HEK293 (cell line): Measurements from ENCODE around the gene ABR.
A peak's percentile ranks its signal among the peaks of the same experiment; 100 is the strongest.

Experiments
- CTCF ChIA-PET: fragments of 350-600 bp; formaldehyde crosslinking; extraction: SDS; loops from one replicate; lab custom pipeline; 2021; ENCODE audit warnings: antibody characterized with exemption; lab: Yijun Ruan, JAX
- POLR2A ChIA-PET: fragments of 300-600 bp; formaldehyde crosslinking; extraction: SDS; loops from one replicate; lab custom pipeline; 2020; ENCODE audit warnings: antibody characterized with exemption, inconsistent platforms; lab: Yijun Ruan, JAX
- H3K27ac ChIP-seq: fragments of 200-500 bp; sonication (Bioruptor generic); 2 replicates; pipeline ENCODE4 v1.5.1; 2014; ENCODE audit warnings: low read depth, low read length, control low read depth, inconsistent platforms; ENCODE audit errors: extremely low read depth
- H3K36me3 ChIP-seq, 2 experiments: fragments of 200-500 bp in 1 of 2; sonication (Bioruptor generic) in 1 of 2; 1 replicate in 1 of 2; 2 replicates in 1 of 2; pipeline ENCODE4 v1.5.1; 2014 to 2017; ENCODE audit warnings: inconsistent platforms in 2 of 2, low read length in 2 of 2; ENCODE audit not compliant: control insufficient read depth in 2 of 2, insufficient read depth in 1 of 2
- H3K4me1 ChIP-seq: fragments of 200-500 bp; sonication (Bioruptor generic); 2 replicates; pipeline ENCODE4 v1.5.1; 2014; ENCODE audit warnings: mild to moderate bottlenecking, low read length, inconsistent platforms; ENCODE audit not compliant: control insufficient read depth, insufficient read depth
- H3K4me3 ChIP-seq: 2 replicates; pipeline ENCODE4 v1.5.1; 2011; ENCODE audit warnings: low read depth, mild to moderate bottlenecking, control low read depth, low read length, moderate library complexity
- H3K9me3 ChIP-seq: fragments of 200-500 bp; sonication (Bioruptor generic); 2 replicates; pipeline ENCODE4 v1.5.1; 2014; ENCODE audit warnings: low read depth, low read length, inconsistent platforms; ENCODE audit not compliant: control insufficient read depth, insufficient read depth
- GLI4 ChIP-seq: fragments of 450-650 bp; formaldehyde crosslinking; IDR thresholded peaks from 2 replicates; pipeline ENCODE4 v1.5.1; 2016; ENCODE audit warnings: missing biosample characterization, missing genetic modification characterization
- GLIS2 ChIP-seq: fragments of 450-650 bp; formaldehyde crosslinking; IDR thresholded peaks from 2 replicates; pipeline ENCODE4 v1.5.1; 2016; ENCODE audit warnings: missing biosample characterization, missing genetic modification characterization
- KLF17 ChIP-seq: fragments of 450-650 bp; formaldehyde crosslinking; IDR thresholded peaks from 2 replicates; pipeline ENCODE4 v1.5.1; 2016; ENCODE audit warnings: missing biosample characterization, missing genetic modification characterization
- KLF8 ChIP-seq: fragments of 450-650 bp; formaldehyde crosslinking; IDR thresholded peaks from 2 replicates; pipeline ENCODE4 v1.5.1; 2016; ENCODE audit warnings: missing biosample characterization, missing genetic modification characterization
- KLF9 ChIP-seq: fragments of 450-650 bp; formaldehyde crosslinking; IDR thresholded peaks from 2 replicates; pipeline ENCODE4 v1.5.1; 2016; ENCODE audit warnings: missing biosample characterization, missing genetic modification characterization, low read depth
- PRDM1 ChIP-seq: fragments of 450-650 bp; formaldehyde crosslinking; IDR thresholded peaks from 2 replicates; pipeline ENCODE4; 2016; ENCODE audit warnings: missing biosample characterization, missing genetic modification characterization
- PRDM10 ChIP-seq: fragments of 450-650 bp; formaldehyde crosslinking; IDR thresholded peaks from 2 replicates; pipeline ENCODE4 v1.5.1; 2016; ENCODE audit warnings: missing biosample characterization, missing genetic modification characterization
- SCRT1 ChIP-seq: fragments of 450-650 bp; formaldehyde crosslinking; IDR thresholded peaks from 2 replicates; pipeline ENCODE4 v1.5.1; 2016; ENCODE audit warnings: missing biosample characterization, missing genetic modification characterization, borderline replicate concordance
- SCRT2 ChIP-seq: fragments of 450-650 bp; formaldehyde crosslinking; IDR thresholded peaks from 2 replicates; pipeline ENCODE4 v1.5.1; 2016; ENCODE audit warnings: missing biosample characterization, missing genetic modification characterization
- SP3 ChIP-seq: fragments of 450-650 bp; formaldehyde crosslinking; IDR thresholded peaks from 2 replicates; pipeline ENCODE4 v1.5.1; 2016; ENCODE audit warnings: missing biosample characterization, missing genetic modification characterization
- ZBTB7A ChIP-seq: fragments of 450-650 bp; formaldehyde crosslinking; IDR thresholded peaks from 2 replicates; pipeline ENCODE4 v1.5.1; 2016; ENCODE audit warnings: low read depth, missing biosample characterization, missing genetic modification characterization
- ZBTB8A ChIP-seq: fragments of 450-650 bp; formaldehyde crosslinking; IDR thresholded peaks from 2 replicates; pipeline ENCODE4 v1.5.1; 2016; ENCODE audit warnings: missing biosample characterization, missing genetic modification characterization
- ZFP69B ChIP-seq: fragments of 450-650 bp; formaldehyde crosslinking; IDR thresholded peaks from 2 replicates; pipeline ENCODE4 v1.5.1; 2016; ENCODE audit warnings: missing biosample characterization, missing genetic modification characterization
- ZNF174 ChIP-seq: fragments of 450-650 bp; formaldehyde crosslinking; IDR thresholded peaks from 2 replicates; pipeline ENCODE4 v1.5.0; 2017; ENCODE audit warnings: missing biosample characterization, mild to moderate bottlenecking, missing genetic modification characterization
- ZNF202 ChIP-seq: fragments of 450-650 bp; formaldehyde crosslinking; IDR thresholded peaks from 2 replicates; pipeline ENCODE4 v1.5.1; 2016; ENCODE audit warnings: missing biosample characterization, missing genetic modification characterization, borderline replicate concordance
- ZNF335 ChIP-seq: fragments of 450-650 bp; formaldehyde crosslinking; conservative IDR thresholded peaks from 2 replicates; pipeline ENCODE4 v1.5.1; 2016; ENCODE audit warnings: missing biosample characterization, missing genetic modification characterization
- ZNF501 ChIP-seq: fragments of 450-650 bp; formaldehyde crosslinking; IDR thresholded peaks from 2 replicates; pipeline ENCODE4 v1.5.1; 2016; ENCODE audit warnings: missing biosample characterization, missing genetic modification characterization
- ZNF513 ChIP-seq: fragments of 450-650 bp; IDR thresholded peaks from 2 replicates; pipeline ENCODE4 v1.5.1; 2018; ENCODE audit warnings: missing biosample characterization, missing genetic modification characterization
- ZNF560 ChIP-seq: fragments of 450-650 bp; formaldehyde crosslinking; IDR thresholded peaks from 2 replicates; pipeline ENCODE4 v1.5.1; 2017; ENCODE audit warnings: missing biosample characterization, missing genetic modification characterization, borderline replicate concordance
- ZNF561 ChIP-seq: fragments of 450-650 bp; IDR thresholded peaks from 2 replicates; pipeline ENCODE4 v1.5.1; 2018; ENCODE audit warnings: missing biosample characterization, missing genetic modification characterization, borderline replicate concordance
- ZNF664 ChIP-seq: fragments of 450-650 bp; formaldehyde crosslinking; IDR thresholded peaks from 2 replicates; pipeline ENCODE4 v1.5.1; 2016; ENCODE audit warnings: missing biosample characterization, missing genetic modification characterization
- ZNF707 ChIP-seq: fragments of 450-650 bp; formaldehyde crosslinking; IDR thresholded peaks from 2 replicates; pipeline ENCODE4 v1.5.1; 2016; ENCODE audit warnings: missing biosample characterization, missing genetic modification characterization
- ZSCAN30 ChIP-seq: fragments of 450-650 bp; IDR thresholded peaks from 2 replicates; pipeline ENCODE4 v1.5.1; 2018; ENCODE audit warnings: missing biosample characterization, mild to moderate bottlenecking, missing genetic modification characterization, moderate library complexity
- TF ChIP-seq, protein P1 (sequence below): fragments of 450-650 bp; formaldehyde crosslinking; IDR thresholded peaks from 2 replicates; pipeline ENCODE4 v1.5.1; 2016; ENCODE audit warnings: missing biosample characterization, missing genetic modification characterization

ABR gene

GRCh38 chr17:1109606-1110540 lies 69.9 kb downstream of the ABR start (continued):
- TF ChIP-seq PRDM10 (0 out of 2 replicates have a peak, but pooled peaks have one; percentile 71), KLF8 (tag by site-specific recombination) (peak; percentile 55; the same call in 1 of the 2 replicates), ZNF202 (no peak), PRDM1 (tag by site-specific recombination) (no peak), KLF17 (0 out of 2 replicates have a peak, but pooled peaks have one; percentile 3)

GRCh38 chr17:1108765-1109605 lies 70.8 kb downstream of the ABR start:
- Histone ChIP-seq H3K36me3 (peaks cover 2 to 11% of the 10 kb centered on the region in 2 experiments; a peak in 2 of 3 replicates), H3K4me1 (peaks cover 34% of the 10 kb centered on the region), H3K9me3 (no peaks in the 10 kb centered on the region), H3K4me3 (peak overlapping the region; percentile 70), H3K27ac (peak overlapping the region; percentile 94)
- POLR2A ChIA-PET, result interaction anchor here (1.0 to 1.3 kb wide), 2 partner anchors 12 to 107 kb away, joined by 3 to 4 read pairs; no protein-coding TSS in a partner anchor
- CTCF ChIA-PET, result interaction anchor here (0.7 to 1.3 kb wide), 5 partner anchors 13 to 52 kb away, joined by 3 to 7 read pairs (median 5); no protein-coding TSS in a partner anchor
- TF ChIP-seq ZFP69B (tag by site-specific recombination) (peak; percentile 57), ZNF664 (tag by site-specific recombination) (no peak), ZBTB8A (tag by site-specific recombination) (peak; percentile 24; the same call in 1 of the 2 replicates), KLF8 (tag by site-specific recombination) (peak; percentile 56; the same call in 1 of the 2 replicates), SCRT1 (tag by site-specific recombination) (no peak), ZNF707 (no peak), ZNF202 (no peak), ZNF561 (tag by site-specific recombination) (0 out of 2 replicates have a peak, but pooled peaks have one; percentile 14), ZSCAN30 (0 out of 2 replicates have a peak, but pooled peaks have one; percentile 15), SCRT2 (tag by site-specific recombination) (no peak), ZNF501 (no peak), GLIS2 (tag by site-specific recombination) (peak; percentile 76; the same call in 1 of the 2 replicates), ZNF174 (no peak), ZBTB7A (tag by site-specific recombination) (no peak), KLF9 (tag by site-specific recombination) (peak; percentile 24; the same call in 1 of the 2 replicates), ZNF560 (tag by site-specific recombination) (no peak), SP3 (tag by site-specific recombination) (peak; percentile 53), ZNF335 (tag by site-specific recombination) (peak; percentile 72), GLI4 (tag by site-specific recombination) (no peak), ZNF513 (tag by site-specific recombination) (peak; percentile 76)
- TF ChIP-seq, protein P1, sequence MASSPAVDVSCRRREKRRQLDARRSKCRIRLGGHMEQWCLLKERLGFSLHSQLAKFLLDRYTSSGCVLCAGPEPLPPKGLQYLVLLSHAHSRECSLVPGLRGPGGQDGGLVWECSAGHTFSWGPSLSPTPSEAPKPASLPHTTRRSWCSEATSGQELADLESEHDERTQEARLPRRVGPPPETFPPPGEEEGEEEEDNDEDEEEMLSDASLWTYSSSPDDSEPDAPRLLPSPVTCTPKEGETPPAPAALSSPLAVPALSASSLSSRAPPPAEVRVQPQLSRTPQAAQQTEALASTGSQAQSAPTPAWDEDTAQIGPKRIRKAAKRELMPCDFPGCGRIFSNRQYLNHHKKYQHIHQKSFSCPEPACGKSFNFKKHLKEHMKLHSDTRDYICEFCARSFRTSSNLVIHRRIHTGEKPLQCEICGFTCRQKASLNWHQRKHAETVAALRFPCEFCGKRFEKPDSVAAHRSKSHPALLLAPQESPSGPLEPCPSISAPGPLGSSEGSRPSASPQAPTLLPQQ (tag by site-specific recombination), result peak; percentile 83
